Measurements from ENCODE around the gene GIPC2.
"Not testable (repeated sequence)": the region's sequence is repeated elsewhere in the genome, so short reads cannot be mapped to it uniquely, and the experiment has no call there.

GIPC2 gene

GRCh38 chr1:78038071-78038470 lies 7.7 kb upstream of the GIPC2 start:
- DNase-seq, result no peak

- no peak for DNase-seq
Measured at GRCh38 chr1:78038491-78038939, 7.3 kb upstream of the GIPC2 start.

GRCh38 chr1:78040484-78041089 lies 5.2 kb upstream of the GIPC2 start:
- DNase-seq, result no peak

GRCh38 chr1:78043436-78043835 lies 2.3 kb upstream of the GIPC2 start:
- no peak for DNase-seq

GRCh38 chr1:78044796-78045562 lies 787 bp upstream of the GIPC2 start:
- DNase-seq, result no peak

- DNase-seq, result no peak
Measured at GRCh38 chr1:78045563-78045925, 222 bp upstream of the GIPC2 start.

GRCh38 chr1:78047106-78047505 lies 1.3 kb downstream of the GIPC2 start:
- DNase-seq, result no peak

GRCh38 chr1:78047631-78048030 lies 1.9 kb downstream of the GIPC2 start:
- no peak for DNase-seq

- DNase-seq, result no peak
Measured at GRCh38 chr1:78048446-78048845, 2.7 kb downstream of the GIPC2 start.

- DNase-seq, result no peak
Measured at GRCh38 chr1:78049396-78049795, 3.6 kb downstream of the GIPC2 start.

- no peak for DNase-seq
Measured at GRCh38 chr1:78051005-78051404, 5.2 kb downstream of the GIPC2 start.

GRCh38 chr1:78052685-78053405 lies 7.1 kb downstream of the GIPC2 start:
- no peak for DNase-seq

GRCh38 chr1:78053498-78053897 lies 7.7 kb downstream of the GIPC2 start:
- no peak for DNase-seq

- DNase-seq, result no peak
Measured at GRCh38 chr1:78054559-78054958, 8.8 kb downstream of the GIPC2 start.

- DNase-seq, result no peak
Measured at GRCh38 chr1:78054972-78055371, 9.2 kb downstream of the GIPC2 start.

- DNase-seq, result no peak
Measured at GRCh38 chr1:78055565-78056132, 9.9 kb downstream of the GIPC2 start.

GRCh38 chr1:78058670-78059069 lies 12.9 kb downstream of the GIPC2 start:
- DNase-seq, result no peak

GRCh38 chr1:78060857-78061563 lies 15.2 kb downstream of the GIPC2 start:
- no peak for DNase-seq

GRCh38 chr1:78061825-78062523 lies 16.2 kb downstream of the GIPC2 start:
- no peak for DNase-seq

GRCh38 chr1:78064886-78065285 lies 19.1 kb downstream of the GIPC2 start:
- DNase-seq, result not testable (repeated sequence)

- no peak for DNase-seq
Measured at GRCh38 chr1:78068681-78069283, 23.0 kb downstream of the GIPC2 start.

- DNase-seq, result no peak
Measured at GRCh38 chr1:78069784-78070183, 24.0 kb downstream of the GIPC2 start.

All from NCI-H510A (cell line).